Neural progenitor cell (in vitro differentiated cells): ENCODE results near the gene MROH2A. TPM values are rescaled to one million over a fixed set of nuclear protein-coding genes. Genes with fewer than 3 reads are reported as not detected.

Source experiments
- DNase-seq: peaks from one replicate; pipeline ENCODE4 v3.0.0-alpha.2; 2016; ENCODE audit warnings: low spot score
- H2AFZ ChIP-seq: fragments of 200-600 bp; sonication (generic); replicated peaks from 2 replicates; pipeline ENCODE4 v1.6.1; 2016; ENCODE audit warnings: antibody characterized with exemption
- H3F3A ChIP-seq: fragments of 200-600 bp; sonication (generic); 2 replicates; pipeline ENCODE4 v1.6.1; 2016; ENCODE audit warnings: antibody characterized with exemption, low read depth
- H3K27ac ChIP-seq: fragments of 200-600 bp; sonication (generic); 2 replicates; pipeline ENCODE4 v1.5.1; 2016; ENCODE audit warnings: mild to moderate bottlenecking
- H3K27me3 ChIP-seq: fragments of 200-600 bp; sonication (generic); 2 replicates; pipeline ENCODE4 v1.6.1; 2016; ENCODE audit warnings: mild to moderate bottlenecking, moderate library complexity
- H3K36me3 ChIP-seq: fragments of 200-600 bp; sonication (generic); 2 replicates; pipeline ENCODE4 v1.5.1; 2016
- H3K4me1 ChIP-seq: fragments of 200-600 bp; sonication (generic); 2 replicates; pipeline ENCODE4 v1.6.1; 2016; ENCODE audit warnings: mixed run types
- H3K4me2 ChIP-seq: fragments of 200-600 bp; sonication (generic); 2 replicates; pipeline ENCODE4 v1.6.1; 2016
- H3K4me3 ChIP-seq: fragments of 200-600 bp; sonication (generic); 2 replicates; pipeline ENCODE4 v1.5.1; 2016
- H3K79me2 ChIP-seq: fragments of 200-600 bp; sonication (generic); 2 replicates; pipeline ENCODE4 v1.6.1; 2016; ENCODE audit warnings: low read depth
- H3K9ac ChIP-seq: fragments of 200-600 bp; sonication (generic); 2 replicates; pipeline ENCODE4 v1.6.1; 2016
- H3K9me3 ChIP-seq: fragments of 200-600 bp; sonication (generic); 2 replicates; pipeline ENCODE4 v1.5.1; 2016; ENCODE audit warnings: low read depth
- H4K20me1 ChIP-seq: fragments of 200-600 bp; sonication (generic); 2 replicates; pipeline ENCODE4 v1.6.1; 2016; ENCODE audit warnings: low read depth
- H3K27ac Mint-ChIP-seq: 3 replicates; pipeline ENCODE4 v1.8.0; 2021; ENCODE audit warnings: mixed read lengths
- H3K27me3 Mint-ChIP-seq: 2 replicates; pipeline ENCODE4 v1.8.0; 2022; ENCODE audit warnings: low read depth, mild to moderate bottlenecking, inconsistent platforms, moderate library complexity, mixed read lengths; ENCODE audit not compliant: insufficient read depth
- H3K36me3 Mint-ChIP-seq: 3 replicates; pipeline ENCODE4 v1.8.0; 2021; ENCODE audit warnings: mixed read lengths
- H3K4me1 Mint-ChIP-seq: 3 replicates; pipeline ENCODE4 v1.8.0; 2021; ENCODE audit warnings: mixed read lengths
- H3K4me3 Mint-ChIP-seq: 3 replicates; pipeline ENCODE4 v1.8.0; 2021; ENCODE audit warnings: mild to moderate bottlenecking, moderate library complexity, mixed read lengths
- H3K9me3 Mint-ChIP-seq: 3 replicates; pipeline ENCODE4 v1.8.0; 2020; ENCODE audit warnings: mixed read lengths
- CTCF ChIP-seq: fragments of 200-600 bp; sonication (generic); IDR thresholded peaks from 2 replicates; pipeline ENCODE4 v1.5.1; 2017; ENCODE audit warnings: antibody characterized with exemption, mild to moderate bottlenecking
- EZH2 ChIP-seq: fragments of 200-600 bp; sonication (generic); IDR thresholded peaks from 2 replicates; pipeline ENCODE4 v1.6.1; 2017; ENCODE audit warnings: antibody characterized with exemption, mild to moderate bottlenecking, moderate library complexity
- EZH2phosphoT487 ChIP-seq: fragments of 200-600 bp; sonication (generic); IDR thresholded peaks from 2 replicates; pipeline ENCODE4 v1.6.1; 2017; ENCODE audit warnings: antibody characterized with exemption
- total RNA-seq: library from RNA; depleted of rRNA; stranded (reverse); fragments of >200 nt; gene quantifications from 2 replicates; pipeline ENCODE4 v1.2.3, GENCODE V29; 2015; ENCODE audit warnings: low replicate concordance

Gene MROH2A
- total RNA-seq, 1 donor from 2014 or later, result not detected

DNA sequence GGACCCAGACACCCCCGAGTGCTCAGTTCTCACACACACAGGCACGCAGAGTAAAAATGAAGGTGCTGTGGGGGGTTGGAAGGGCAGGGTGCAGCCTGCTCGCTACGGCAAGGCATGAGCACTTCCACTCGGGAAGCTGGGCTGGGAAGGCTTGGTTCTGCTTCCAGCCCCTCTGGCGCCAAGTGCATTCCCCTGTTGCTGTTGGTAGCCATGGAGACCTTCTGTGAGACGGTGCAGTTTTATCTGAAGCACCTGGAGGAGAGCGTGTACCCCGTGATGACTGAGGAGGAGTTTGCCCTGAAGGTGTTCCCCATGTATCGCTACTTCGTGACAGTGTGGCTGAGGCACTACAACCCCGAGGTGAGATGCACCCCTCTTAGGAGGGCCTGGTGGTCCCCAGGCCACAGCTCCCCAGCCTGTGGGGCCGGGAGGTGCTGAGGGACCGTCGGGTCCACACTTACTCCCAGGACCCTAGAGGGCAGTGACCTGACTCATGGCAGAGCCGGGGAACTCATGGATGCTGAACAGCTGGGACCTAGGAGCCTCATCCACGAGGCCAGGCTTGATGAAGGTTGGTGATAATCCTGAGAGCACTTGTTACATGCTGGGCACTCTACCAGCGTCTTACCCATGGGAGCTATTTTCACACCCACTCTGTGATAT is 15.5 kb downstream of the MROH2A start:
- no peak for TF ChIP-seq EZH2
- no peak for TF ChIP-seq EZH2phosphoT487
- no peak for TF ChIP-seq CTCF
- Mint-ChIP-seq H3K36me3 (no peaks in the 10 kb centered on the region), H3K4me3 (no peak overlapping the region), H3K27me3 (peaks cover 8% of the 10 kb centered on the region), H3K27ac (peak overlapping the region; percentile 60), H3K4me1 (peaks cover 2% of the 10 kb centered on the region), H3K9me3 (peaks cover 4% of the 10 kb centered on the region)
- no peaks in the 10 kb centered on the region for H3K4me1 ChIP-seq
- no peaks in the 10 kb centered on the region for H3F3A ChIP-seq
- H3K79me2 ChIP-seq, result no peaks in the 10 kb centered on the region
- H3K4me3 ChIP-seq, result no peak overlapping the region
- H3K4me2 ChIP-seq, result no peak overlapping the region
- no peak overlapping the region for H3K9ac ChIP-seq
- no peak overlapping the region for H3K27ac ChIP-seq
- no peaks in the 10 kb centered on the region for H3K9me3 ChIP-seq
- no peak overlapping the region for H2AFZ ChIP-seq
- no peak for DNase-seq
- H3K27me3 ChIP-seq, result no peaks in the 10 kb centered on the region
- H4K20me1 ChIP-seq, result no peaks in the 10 kb centered on the region
- H3K36me3 ChIP-seq, result no peaks in the 10 kb centered on the region

DNA sequence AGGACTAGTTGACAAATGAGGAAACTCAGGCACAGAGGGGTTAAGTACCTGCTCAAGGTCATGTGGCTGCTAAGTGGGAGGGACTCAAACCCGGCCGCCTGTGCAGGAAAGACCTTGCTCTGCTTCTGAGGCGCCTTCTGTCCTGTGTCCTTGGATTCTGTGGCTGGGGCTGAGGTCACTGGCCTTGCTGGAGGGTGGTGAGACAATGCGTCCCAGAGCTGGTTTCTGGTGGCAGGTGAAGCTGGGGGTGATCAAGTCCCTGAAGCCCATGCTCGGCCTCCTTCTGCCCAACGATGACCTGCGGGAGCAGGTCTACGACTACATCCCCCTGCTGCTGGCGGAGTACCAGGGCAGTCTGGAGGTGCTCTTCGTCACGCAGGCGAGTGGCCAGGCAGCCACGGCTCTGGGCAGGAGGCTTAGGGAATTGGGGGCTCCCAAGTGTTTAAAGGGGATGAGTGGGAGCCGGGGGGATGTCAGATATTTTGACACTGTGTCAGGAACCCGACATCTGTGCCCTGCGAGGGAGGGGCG is 16.1 kb downstream of the MROH2A start:
- TF ChIP-seq CTCF (no peak), EZH2 (no peak), EZH2phosphoT487 (no peak)
- no peaks in the 10 kb centered on the region for H3K4me1 ChIP-seq
- no peak for DNase-seq

DNA sequence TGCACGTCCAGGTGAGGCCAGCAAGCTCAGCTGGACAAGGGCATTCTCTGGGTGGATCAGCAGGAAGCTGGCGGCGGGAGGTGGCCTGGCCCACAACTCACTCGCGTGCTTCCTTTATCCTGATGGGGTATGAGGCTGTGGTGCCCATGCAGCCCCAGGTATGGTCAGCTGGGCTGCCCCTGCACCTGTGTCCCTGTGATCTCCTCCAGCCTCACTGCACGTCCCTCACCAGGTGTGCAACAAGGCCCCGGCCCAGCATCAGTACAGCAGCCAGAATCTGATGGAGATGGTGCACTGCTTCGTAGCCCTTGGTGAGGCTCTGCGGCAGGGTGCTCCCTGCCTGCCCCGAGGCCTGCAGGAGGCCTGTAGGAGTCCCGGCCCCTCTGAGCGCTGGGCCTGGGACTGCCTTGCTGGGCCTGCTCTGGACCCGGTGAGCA is 17.6 kb downstream of the MROH2A start:
- H3K79me2 ChIP-seq, result no peaks in the 10 kb centered on the region
- H3K4me2 ChIP-seq, result no peak overlapping the region
- no peaks in the 10 kb centered on the region for H4K20me1 ChIP-seq
- TF ChIP-seq CTCF (no peak), EZH2 (no peak), EZH2phosphoT487 (no peak)
- H3K9me3 Mint-ChIP-seq, result peaks cover 7% of the 10 kb centered on the region
- peaks cover 10% of the 10 kb centered on the region for H3K27me3 Mint-ChIP-seq
- H3K4me3 ChIP-seq, result no peak overlapping the region
- no peak overlapping the region for H3K9ac ChIP-seq
- no peak overlapping the region for H2AFZ ChIP-seq
- H3K36me3 Mint-ChIP-seq, result no peaks in the 10 kb centered on the region
- no peak overlapping the region for H3K27ac ChIP-seq
- no peaks in the 10 kb centered on the region for H3K36me3 ChIP-seq
- DNase-seq, result no peak
- H3K4me3 Mint-ChIP-seq, result no peak overlapping the region
- peaks cover 2% of the 10 kb centered on the region for H3K4me1 Mint-ChIP-seq
- H3K4me1 ChIP-seq, result no peaks in the 10 kb centered on the region
- H3K27me3 ChIP-seq, result no peaks in the 10 kb centered on the region
- no peak overlapping the region for H3K27ac Mint-ChIP-seq
- H3K9me3 ChIP-seq, result no peaks in the 10 kb centered on the region
- H3F3A ChIP-seq, result no peaks in the 10 kb centered on the region

More for the DNA sequence above, 16.1 kb downstream of the MROH2A start:
- no peak overlapping the region for H2AFZ ChIP-seq
- no peaks in the 10 kb centered on the region for H4K20me1 ChIP-seq
- Mint-ChIP-seq H3K9me3 (peaks cover 2% of the 10 kb centered on the region), H3K4me3 (no peak overlapping the region), H3K36me3 (no peaks in the 10 kb centered on the region), H3K27me3 (peaks cover 9% of the 10 kb centered on the region), H3K27ac (peak overlapping the region; percentile 60), H3K4me1 (peaks cover 2% of the 10 kb centered on the region)
- H3K4me2 ChIP-seq, result no peak overlapping the region
- no peak overlapping the region for H3K9ac ChIP-seq
- H3K36me3 ChIP-seq, result no peaks in the 10 kb centered on the region
- H3K27ac ChIP-seq, result no peak overlapping the region
- no peaks in the 10 kb centered on the region for H3K9me3 ChIP-seq
- H3K79me2 ChIP-seq, result no peaks in the 10 kb centered on the region
- no peaks in the 10 kb centered on the region for H3F3A ChIP-seq
- no peaks in the 10 kb centered on the region for H3K27me3 ChIP-seq
- no peak overlapping the region for H3K4me3 ChIP-seq
